NB4 (cell line): ENCODE measurements around the gene ZFAND6.

ENCODE experiments used
- CTCF ChIP-seq: IDR thresholded peaks from one replicate; pipeline ENCODE4 v1.5.1; 2012; ENCODE audit warnings: low read depth, low read length
- MYC ChIP-seq: IDR thresholded peaks from 2 replicates; pipeline ENCODE4 v1.6.1; 2011; ENCODE audit warnings: low read depth, low read length
- POLR2A ChIP-seq: IDR thresholded peaks from 2 replicates; pipeline ENCODE4 v1.6.1; 2011; ENCODE audit warnings: mild to moderate bottlenecking; ENCODE audit not compliant: insufficient read length; ENCODE audit errors: extremely low read depth

- TF ChIP-seq CTCF (no peak), POLR2A (no peak), MYC (no peak)
These were observed 1.4 kb upstream of the ZFAND6 start for GRCh38 chr15:80058044-80058443.
